Measurements from ENCODE around the gene CILP.
A peak's percentile ranks its signal among the peaks of the same experiment; 100 is the strongest.

GRCh38 chr15:65184868-65185717 is 26.2 kb downstream of the CILP start, which contains the start of gene CLPX:
- no peak for TF ChIP-seq CTCF (IDR thresholded peaks at IDR 0.05)
- peak; percentile 38 to 58 for TF ChIP-seq POLR2A (IDR thresholded peaks at IDR 0.05)

Data from Peyer's patch (tissue), 4 donors.